ENCODE data around the gene GABRB1.

GABRB1 gene

GRCh38 chr4:47270201-47270888, 239.0 kb downstream of the GABRB1 start:
- DNase-seq (ENCODE audit: low read depth) = no peak
- TF ChIP-seq CTCF (IDR thresholded peaks at IDR 0.05; ENCODE audit: low read depth, low read length, missing control alignments) = no peak
- in situ Hi-C loops (cut with HindIII; ENCODE audit: low sequenced_read_pairs) = loop anchor here (5.0 kb wide), 1 partner anchor 103 kb away; no protein-coding TSS in a partner anchor
- no peak overlapping the region for H3K4me3 ChIP-seq (ENCODE audit: low read depth, low read length)

DNA sequence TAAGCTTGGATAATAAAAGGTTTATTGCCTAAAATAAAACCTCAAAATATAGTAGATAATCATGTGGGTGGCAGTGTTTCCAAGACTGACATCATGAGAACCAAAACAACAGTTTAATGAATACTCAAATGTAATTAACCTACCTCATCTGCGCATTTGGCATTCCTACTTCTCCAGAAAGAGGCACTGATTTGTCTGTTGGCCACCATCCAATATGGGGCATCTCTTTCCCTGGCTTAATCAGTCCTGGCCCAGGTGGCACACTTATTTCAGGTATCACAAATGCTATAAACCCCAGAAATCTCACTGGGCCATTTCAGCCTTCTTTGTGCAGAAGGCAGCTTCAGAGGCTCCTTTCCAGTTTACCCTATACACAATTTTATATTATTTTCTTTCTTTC, 239.9 kb downstream of the GABRB1 start:
- in situ Hi-C loops (cut with HindIII; ENCODE audit: low sequenced_read_pairs) = loop anchor here (5.0 kb wide), 1 partner anchor 104 kb away; no protein-coding TSS in a partner anchor
- TF ChIP-seq CTCF (IDR thresholded peaks at IDR 0.05; ENCODE audit: low read depth, low read length, missing control alignments) = no peak
- H3K4me3 ChIP-seq (ENCODE audit: low read depth, low read length) = no peak overlapping the region
- DNase-seq (ENCODE audit: low read depth) = no peak

DNA sequence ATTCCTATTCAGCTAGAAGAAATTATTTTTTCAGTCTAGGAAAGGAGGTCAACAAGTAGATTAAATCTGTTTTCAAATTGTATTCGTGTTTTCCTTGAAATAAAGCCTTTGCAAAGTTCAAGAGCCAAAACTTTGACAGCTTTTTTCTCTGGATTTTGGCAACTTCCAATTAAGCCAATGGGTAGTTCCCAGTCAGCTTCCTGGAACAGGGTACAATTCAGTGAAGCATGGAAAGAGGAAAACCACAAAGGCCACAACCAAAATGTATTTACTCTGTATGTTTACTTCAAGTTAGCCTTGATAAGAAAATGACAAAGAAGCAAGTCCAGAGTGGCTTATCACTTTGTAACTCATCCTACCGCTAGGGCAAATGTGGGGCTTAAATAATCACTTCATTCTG, 243.5 kb downstream of the GABRB1 start:
- DNase-seq (ENCODE audit: low read depth) = peak; percentile 18
- in situ Hi-C loops (cut with HindIII; ENCODE audit: low sequenced_read_pairs) = loop anchor here (5.0 kb wide), 1 partner anchor 108 kb away; no protein-coding TSS in a partner anchor
- no peak for TF ChIP-seq CTCF (IDR thresholded peaks at IDR 0.05; ENCODE audit: low read depth, low read length, missing control alignments)
- no peak overlapping the region for H3K4me3 ChIP-seq (ENCODE audit: low read depth, low read length)

- no peak overlapping the region for H3K4me3 ChIP-seq (ENCODE audit: low read depth, low read length)
- DNase-seq (ENCODE audit: low read depth) = no peak
- in situ Hi-C loops (cut with HindIII; ENCODE audit: low sequenced_read_pairs) = no loop called here
- TF ChIP-seq CTCF (IDR thresholded peaks at IDR 0.05; ENCODE audit: low read depth, low read length, missing control alignments) = no peak
Observed at GRCh38 chr4:47275595-47275994, 244.2 kb downstream of the GABRB1 start.

DNA sequence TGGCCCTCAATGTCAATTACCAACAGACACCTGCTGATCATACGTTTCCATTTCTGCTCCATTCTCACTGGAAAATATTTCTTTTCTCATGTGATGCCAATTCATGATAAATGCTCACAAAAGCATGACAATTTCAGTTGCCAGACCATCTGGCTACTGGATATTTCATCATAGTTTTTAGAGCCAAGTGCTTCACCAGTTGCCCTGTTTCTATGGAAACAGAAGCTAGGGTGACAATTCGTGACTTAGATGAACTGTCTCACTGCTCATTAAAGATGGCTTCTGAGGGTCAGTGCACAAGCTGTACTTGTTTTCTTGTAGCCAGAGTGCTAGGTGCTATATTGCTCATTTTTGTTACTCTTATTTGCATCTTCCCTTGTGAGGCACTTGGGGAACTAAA, 247.3 kb downstream of the GABRB1 start:
- DNase-seq (ENCODE audit: low read depth) = no peak
- TF ChIP-seq CTCF (IDR thresholded peaks at IDR 0.05; ENCODE audit: low read depth, low read length, missing control alignments) = no peak
- in situ Hi-C loops (cut with HindIII; ENCODE audit: low sequenced_read_pairs) = no loop called here
- no peak overlapping the region for H3K4me3 ChIP-seq (ENCODE audit: low read depth, low read length)

DNA sequence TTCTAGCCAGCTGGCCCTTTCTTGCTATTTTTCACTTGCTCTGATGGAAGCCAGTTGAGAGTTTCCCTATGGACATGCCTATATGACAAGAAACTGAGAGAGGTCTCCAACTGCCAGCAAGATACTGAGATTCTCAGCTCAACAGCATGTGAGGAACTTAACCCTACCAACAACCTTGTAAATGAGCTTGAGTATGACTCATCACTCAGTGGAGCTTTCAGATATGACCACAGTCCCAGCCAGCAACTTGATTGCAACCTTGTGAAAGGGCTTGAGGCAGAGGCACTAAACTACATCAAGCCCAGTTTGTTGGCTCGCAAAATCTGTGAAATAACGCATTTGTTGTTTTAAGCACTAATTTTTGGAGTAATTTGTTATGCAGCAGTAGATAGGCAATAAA, 256.4 kb downstream of the GABRB1 start:
- no peak for TF ChIP-seq CTCF (IDR thresholded peaks at IDR 0.05; ENCODE audit: low read depth, low read length, missing control alignments)
- peak; percentile 59 for DNase-seq (ENCODE audit: low read depth)
- in situ Hi-C loops (cut with HindIII; ENCODE audit: low sequenced_read_pairs) = no loop called here
- no peak overlapping the region for H3K4me3 ChIP-seq (ENCODE audit: low read depth, low read length)

All from astrocyte of the cerebellum (primary cell).